ENCODE results near the gene ADGRG6.

GRCh38 chr6:142334294-142334693 is 32.5 kb downstream of the ADGRG6 start:
- no peak for TF ChIP-seq SP1 (IDR thresholded peaks at IDR 0.05)
- no peak for TF ChIP-seq NFRKB (IDR thresholded peaks at IDR 0.05)
- no peak for TF ChIP-seq SUZ12 (IDR thresholded peaks at IDR 0.05)
- no peak for TF ChIP-seq BHLHE40 (IDR thresholded peaks at IDR 0.05; ENCODE audit: borderline replicate concordance)

Data from HEK293T (cell line).